ENCODE measurements around the gene F2RL3. TPM values are rescaled to one million over a fixed set of nuclear protein-coding genes. Genes with fewer than 3 reads are reported as not detected.

F2RL3 gene
- total RNA-seq, 1 donor from 2014 or later: not detected

DNA sequence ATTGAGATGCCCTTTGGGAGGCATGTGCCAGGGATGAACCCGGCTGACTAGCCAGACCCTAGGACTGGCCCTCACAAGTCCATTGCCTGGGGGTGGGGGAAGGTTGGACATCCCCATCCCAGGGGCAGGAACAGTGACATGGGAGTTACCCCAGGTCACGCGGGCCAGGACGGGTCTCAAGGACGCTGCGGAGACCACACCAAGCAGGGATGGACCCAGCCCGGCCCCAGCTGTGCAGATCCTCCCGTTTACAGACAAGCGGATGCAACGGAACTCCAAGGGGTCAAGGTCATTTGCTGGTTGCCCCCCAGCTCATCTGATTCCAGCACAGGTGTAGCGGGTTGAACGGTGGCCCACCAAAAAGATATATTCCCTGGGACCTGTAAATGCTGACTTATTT, 20.0 kb downstream of the F2RL3 start:
- TF ChIP-seq, protein P1, sequence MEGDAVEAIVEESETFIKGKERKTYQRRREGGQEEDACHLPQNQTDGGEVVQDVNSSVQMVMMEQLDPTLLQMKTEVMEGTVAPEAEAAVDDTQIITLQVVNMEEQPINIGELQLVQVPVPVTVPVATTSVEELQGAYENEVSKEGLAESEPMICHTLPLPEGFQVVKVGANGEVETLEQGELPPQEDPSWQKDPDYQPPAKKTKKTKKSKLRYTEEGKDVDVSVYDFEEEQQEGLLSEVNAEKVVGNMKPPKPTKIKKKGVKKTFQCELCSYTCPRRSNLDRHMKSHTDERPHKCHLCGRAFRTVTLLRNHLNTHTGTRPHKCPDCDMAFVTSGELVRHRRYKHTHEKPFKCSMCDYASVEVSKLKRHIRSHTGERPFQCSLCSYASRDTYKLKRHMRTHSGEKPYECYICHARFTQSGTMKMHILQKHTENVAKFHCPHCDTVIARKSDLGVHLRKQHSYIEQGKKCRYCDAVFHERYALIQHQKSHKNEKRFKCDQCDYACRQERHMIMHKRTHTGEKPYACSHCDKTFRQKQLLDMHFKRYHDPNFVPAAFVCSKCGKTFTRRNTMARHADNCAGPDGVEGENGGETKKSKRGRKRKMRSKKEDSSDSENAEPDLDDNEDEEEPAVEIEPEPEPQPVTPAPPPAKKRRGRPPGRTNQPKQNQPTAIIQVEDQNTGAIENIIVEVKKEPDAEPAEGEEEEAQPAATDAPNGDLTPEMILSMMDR (conservative IDR thresholded peaks at IDR 0.05): no peak
- no peak for DNase-seq (ENCODE audit: extremely low spot score, unreplicated experiment)
- no peaks in the 10 kb centered on the region for H3K4me1 Mint-ChIP-seq (ENCODE audit: unreplicated experiment)
- no peak overlapping the region for H3K4me3 Mint-ChIP-seq
- H3K9me3 Mint-ChIP-seq: peaks cover 14% of the 10 kb centered on the region
- no peak overlapping the region for H3K27ac Mint-ChIP-seq
- H3K36me3 Mint-ChIP-seq: peaks cover 15% of the 10 kb centered on the region
- H3K27me3 Mint-ChIP-seq: no peaks in the 10 kb centered on the region

DNA sequence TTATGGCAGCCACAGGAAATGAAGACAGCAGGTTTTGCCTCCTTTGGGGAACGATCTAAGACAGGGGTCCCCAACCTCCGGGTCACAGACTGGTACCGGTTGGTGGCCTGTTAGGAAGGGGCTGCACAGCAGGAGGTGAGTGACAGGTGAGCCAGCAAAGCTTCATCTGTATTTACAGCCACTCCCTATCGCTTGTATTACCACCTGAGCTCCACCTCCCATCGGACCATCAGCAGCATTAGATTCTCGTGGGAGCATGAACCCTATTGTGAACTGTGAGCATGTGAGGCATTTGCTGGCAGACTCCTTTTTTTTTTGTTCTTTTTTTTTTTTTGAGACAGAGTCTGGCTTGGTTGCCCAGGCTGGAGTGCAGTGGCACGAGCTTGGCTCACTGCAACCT, 22.2 kb downstream of the F2RL3 start:
- H3K4me3 Mint-ChIP-seq: no peak overlapping the region
- H3K27me3 Mint-ChIP-seq: no peaks in the 10 kb centered on the region
- H3K27ac Mint-ChIP-seq: no peak overlapping the region
- DNase-seq (ENCODE audit: extremely low spot score, unreplicated experiment): no peak
- H3K4me1 Mint-ChIP-seq (ENCODE audit: unreplicated experiment): no peaks in the 10 kb centered on the region
- H3K9me3 Mint-ChIP-seq: peaks cover 14% of the 10 kb centered on the region
- H3K36me3 Mint-ChIP-seq: peaks cover 18% of the 10 kb centered on the region
- TF ChIP-seq, protein P1 (conservative IDR thresholded peaks at IDR 0.05): no peak

DNA sequence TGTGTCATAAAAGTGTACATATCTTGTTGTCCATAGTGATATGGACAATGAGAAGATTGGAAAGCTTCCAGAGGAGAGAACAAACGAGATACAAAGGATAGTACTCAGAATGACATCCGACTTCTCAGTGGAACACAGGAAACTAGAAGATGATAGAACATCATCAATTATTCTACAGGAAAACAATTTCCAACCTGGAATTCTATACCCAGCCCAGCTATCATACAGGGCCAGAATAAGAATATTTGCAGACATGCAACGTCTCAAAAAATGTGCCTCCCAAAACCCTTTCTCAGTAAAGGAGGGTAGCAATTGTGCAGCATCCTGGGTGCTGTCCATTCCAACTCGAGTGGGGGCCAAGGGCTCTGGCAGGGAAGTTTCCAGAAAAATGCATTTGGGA, 24.0 kb downstream of the F2RL3 start:
- H3K9me3 Mint-ChIP-seq: peaks cover 14% of the 10 kb centered on the region
- no peaks in the 10 kb centered on the region for H3K4me1 Mint-ChIP-seq (ENCODE audit: unreplicated experiment)
- no peaks in the 10 kb centered on the region for H3K27me3 Mint-ChIP-seq
- H3K36me3 Mint-ChIP-seq: peaks cover 18% of the 10 kb centered on the region
- no peak overlapping the region for H3K4me3 Mint-ChIP-seq
- TF ChIP-seq, protein P1 (conservative IDR thresholded peaks at IDR 0.05): no peak
- H3K27ac Mint-ChIP-seq: no peak overlapping the region
- DNase-seq (ENCODE audit: extremely low spot score, unreplicated experiment): no peak

DNA sequence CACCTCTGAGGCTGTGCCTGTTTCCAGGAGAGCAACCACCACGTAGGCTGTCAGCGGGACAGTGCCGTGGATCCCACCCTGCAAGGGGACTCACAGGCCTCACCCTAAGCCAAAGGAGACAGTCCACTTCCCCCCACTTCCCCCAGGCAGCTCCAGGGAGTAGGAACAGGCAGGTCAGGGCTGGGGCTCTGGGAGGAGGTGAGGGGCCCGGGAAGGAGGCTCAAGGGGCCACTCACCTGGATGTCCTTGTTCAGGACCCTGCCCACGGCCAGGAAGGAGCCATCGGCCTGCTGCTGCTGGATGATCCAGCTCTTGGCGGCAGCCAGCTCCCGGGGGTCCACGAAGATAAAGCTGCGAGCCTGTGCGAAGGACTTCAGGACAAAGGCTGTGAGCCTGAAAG, 25.6 kb downstream of the F2RL3 start:
- Mint-ChIP-seq H3K27me3 (no peaks in the 10 kb centered on the region), H3K36me3 (peaks cover 21% of the 10 kb centered on the region), H3K27ac (no peak overlapping the region), H3K4me1 (ENCODE audit: unreplicated experiment) (no peaks in the 10 kb centered on the region), H3K9me3 (peaks cover 14% of the 10 kb centered on the region), H3K4me3 (no peak overlapping the region)
- TF ChIP-seq, protein P1 (conservative IDR thresholded peaks at IDR 0.05): no peak
- DNase-seq (ENCODE audit: extremely low spot score, unreplicated experiment): no peak

DNA sequence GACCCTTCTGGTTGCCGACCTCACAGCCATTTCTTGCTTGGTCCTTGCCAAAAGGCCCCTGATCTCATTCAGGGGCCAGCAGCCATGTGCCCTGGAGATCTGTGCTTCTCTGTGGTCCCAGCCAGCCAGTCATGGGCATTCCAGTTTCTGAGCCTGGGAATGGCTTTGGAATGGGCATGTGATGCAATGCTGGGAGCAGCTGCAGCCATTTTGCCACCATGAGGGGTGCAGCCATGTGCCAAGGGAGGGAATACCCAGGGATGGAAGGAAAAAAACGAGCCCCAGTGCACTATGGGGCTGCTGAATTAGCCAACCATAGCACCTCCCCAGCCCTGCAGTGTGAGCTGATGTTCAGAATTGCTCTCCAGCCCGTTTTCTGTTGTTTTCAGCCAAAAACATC, 26.3 kb downstream of the F2RL3 start:
- no peak overlapping the region for H3K4me3 Mint-ChIP-seq
- no peaks in the 10 kb centered on the region for H3K4me1 Mint-ChIP-seq (ENCODE audit: unreplicated experiment)
- peaks cover 14% of the 10 kb centered on the region for H3K9me3 Mint-ChIP-seq
- H3K27ac Mint-ChIP-seq: no peak overlapping the region
- peaks cover 24% of the 10 kb centered on the region for H3K36me3 Mint-ChIP-seq
- no peaks in the 10 kb centered on the region for H3K27me3 Mint-ChIP-seq
- DNase-seq (ENCODE audit: extremely low spot score, unreplicated experiment): no peak
- TF ChIP-seq, protein P1 (conservative IDR thresholded peaks at IDR 0.05): no peak

DNA sequence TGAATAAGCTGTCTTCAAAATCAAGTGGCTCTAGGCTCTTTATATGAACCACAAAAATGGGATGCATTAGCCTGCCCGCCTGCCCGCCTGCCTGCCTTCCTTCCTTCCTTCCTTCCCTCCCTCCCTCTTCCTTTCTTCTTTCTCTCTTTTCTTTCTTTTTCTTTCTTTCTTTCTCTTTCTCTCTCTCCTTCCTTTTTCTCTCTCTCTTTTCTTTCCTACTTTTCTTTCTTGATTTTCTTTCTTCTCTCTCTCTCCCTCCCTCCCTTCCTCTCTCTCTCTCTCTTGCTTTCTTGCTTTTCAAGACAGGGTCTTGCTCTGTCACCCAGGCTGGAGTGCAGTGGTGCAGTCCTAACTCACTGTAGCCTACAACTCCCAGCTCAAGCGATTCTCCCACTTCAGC, 26.9 kb downstream of the F2RL3 start:
- Mint-ChIP-seq H3K36me3 (peaks cover 24% of the 10 kb centered on the region), H3K4me1 (ENCODE audit: unreplicated experiment) (no peaks in the 10 kb centered on the region), H3K27me3 (no peaks in the 10 kb centered on the region), H3K4me3 (no peak overlapping the region), H3K9me3 (peaks cover 14% of the 10 kb centered on the region), H3K27ac (no peak overlapping the region)
- DNase-seq (ENCODE audit: extremely low spot score, unreplicated experiment): no peak
- TF ChIP-seq, protein P1 (conservative IDR thresholded peaks at IDR 0.05): no peak

Measured in type B pancreatic cell (in vitro differentiated cells).